Stimulated activated CD8-positive, alpha-beta memory T cell treated with anti-CD3 and anti-CD28 coated beads, Interleukin-15, amount 100 ng/mL, for 4 hours (primary cell): ENCODE results near the gene LCOR.

Experiments
- DNase-seq, 2 donors: peaks; one replicate each; pipeline ENCODE4 v3.0.0-alpha.2; 2020; ENCODE audit warnings: low read depth in 2 of 2

The LCOR gene

GRCh38 chr10:97012470-97012869, 180.4 kb downstream of the LCOR start:
- no peak for DNase-seq

GRCh38 chr10:97013568-97013967, 181.5 kb downstream of the LCOR start:
- DNase-seq = no peak

DNA sequence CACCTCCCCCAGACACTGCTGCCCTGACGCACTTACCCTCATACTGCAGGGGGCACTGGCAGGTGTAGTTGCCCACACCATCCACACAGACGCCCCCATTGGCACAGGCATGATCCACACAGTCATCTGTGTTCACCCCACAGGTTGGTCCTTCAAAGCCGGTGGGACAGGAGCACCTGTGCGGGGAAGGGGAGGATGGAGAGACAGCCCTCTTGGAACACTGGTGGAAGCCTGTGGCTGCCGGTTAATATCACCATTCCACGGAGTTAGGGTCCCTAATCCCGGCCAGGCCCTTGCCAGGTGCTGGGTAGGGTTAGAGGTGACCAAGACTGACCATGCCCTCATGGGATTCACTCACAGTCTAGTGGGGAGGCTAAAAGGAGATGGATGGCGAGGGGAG, 181.9 kb downstream of the LCOR start:
- DNase-seq = no peak

DNA sequence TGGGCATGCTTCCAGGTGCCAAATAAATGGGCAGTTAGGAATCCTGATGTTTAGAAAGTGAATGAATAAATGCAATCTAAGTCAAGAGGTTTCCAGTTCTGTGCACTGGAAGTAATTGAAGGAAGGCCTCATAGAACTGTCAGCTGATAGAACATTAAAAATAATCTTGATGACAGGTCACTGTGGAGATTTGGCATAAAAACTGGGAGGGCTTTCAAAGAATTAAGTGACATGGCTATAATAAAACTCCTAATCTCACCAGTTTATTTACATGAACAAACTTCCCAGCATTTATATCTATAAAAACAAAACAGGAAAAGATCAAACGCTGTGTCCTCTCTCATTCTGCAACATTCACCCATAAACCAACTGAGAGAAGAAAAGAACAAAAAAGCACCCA, 183.1 kb downstream of the LCOR start:
- DNase-seq = no peak

- DNase-seq = no peak
Observed at GRCh38 chr10:97016728-97017473, 184.8 kb downstream of the LCOR start.

- DNase-seq = no peak
Observed at GRCh38 chr10:97017474-97017903, 185.4 kb downstream of the LCOR start.

DNA sequence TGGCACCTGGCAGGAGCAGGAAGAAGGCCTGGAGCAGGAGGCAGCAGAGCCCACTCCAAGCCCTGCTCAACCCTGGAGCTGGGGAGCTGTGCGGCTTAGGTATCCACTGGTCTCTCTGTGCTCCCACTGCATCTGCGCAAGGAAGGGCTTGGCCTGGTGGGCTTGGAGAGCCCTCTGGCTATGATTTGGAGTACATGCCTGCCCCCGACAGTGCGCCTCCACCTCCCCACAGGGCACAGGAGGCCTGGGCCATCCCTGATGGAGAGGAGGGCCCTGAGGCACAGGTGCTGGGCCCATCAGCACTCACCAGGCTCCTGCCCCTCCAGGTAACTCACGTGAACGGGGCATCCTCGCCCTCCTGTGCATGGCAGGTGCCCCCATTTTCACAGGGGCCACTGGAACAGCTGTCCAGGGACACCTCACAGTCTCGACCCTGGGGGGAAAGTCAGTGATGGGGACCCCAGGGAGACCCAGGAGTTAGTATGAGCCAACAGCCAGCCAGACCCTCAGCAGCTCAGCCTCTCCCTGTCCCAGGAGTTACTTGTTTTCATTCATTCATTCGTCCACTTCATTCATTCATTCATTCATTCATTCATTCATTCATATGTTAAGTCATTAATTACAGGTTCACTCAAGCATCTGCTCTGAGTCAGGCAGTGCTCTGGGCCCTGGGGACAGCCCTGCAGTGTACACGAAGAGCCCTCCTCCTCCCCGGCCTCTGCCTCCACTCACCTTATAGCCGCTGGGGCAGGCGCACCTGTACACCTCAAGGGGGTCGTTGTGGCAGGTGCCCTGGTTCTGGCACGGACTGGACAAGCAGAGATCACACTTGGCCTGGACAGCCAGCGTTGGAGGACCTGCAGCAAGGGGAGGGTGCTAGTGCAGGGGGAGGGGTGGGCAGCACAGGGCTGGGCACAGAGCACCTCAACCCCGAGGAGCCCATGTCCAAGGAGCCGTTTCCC, 186.4 kb downstream of the LCOR start:
- no peak for DNase-seq

GRCh38 chr10:97019213-97019844, 187.2 kb downstream of the LCOR start:
- DNase-seq = no peak

DNA sequence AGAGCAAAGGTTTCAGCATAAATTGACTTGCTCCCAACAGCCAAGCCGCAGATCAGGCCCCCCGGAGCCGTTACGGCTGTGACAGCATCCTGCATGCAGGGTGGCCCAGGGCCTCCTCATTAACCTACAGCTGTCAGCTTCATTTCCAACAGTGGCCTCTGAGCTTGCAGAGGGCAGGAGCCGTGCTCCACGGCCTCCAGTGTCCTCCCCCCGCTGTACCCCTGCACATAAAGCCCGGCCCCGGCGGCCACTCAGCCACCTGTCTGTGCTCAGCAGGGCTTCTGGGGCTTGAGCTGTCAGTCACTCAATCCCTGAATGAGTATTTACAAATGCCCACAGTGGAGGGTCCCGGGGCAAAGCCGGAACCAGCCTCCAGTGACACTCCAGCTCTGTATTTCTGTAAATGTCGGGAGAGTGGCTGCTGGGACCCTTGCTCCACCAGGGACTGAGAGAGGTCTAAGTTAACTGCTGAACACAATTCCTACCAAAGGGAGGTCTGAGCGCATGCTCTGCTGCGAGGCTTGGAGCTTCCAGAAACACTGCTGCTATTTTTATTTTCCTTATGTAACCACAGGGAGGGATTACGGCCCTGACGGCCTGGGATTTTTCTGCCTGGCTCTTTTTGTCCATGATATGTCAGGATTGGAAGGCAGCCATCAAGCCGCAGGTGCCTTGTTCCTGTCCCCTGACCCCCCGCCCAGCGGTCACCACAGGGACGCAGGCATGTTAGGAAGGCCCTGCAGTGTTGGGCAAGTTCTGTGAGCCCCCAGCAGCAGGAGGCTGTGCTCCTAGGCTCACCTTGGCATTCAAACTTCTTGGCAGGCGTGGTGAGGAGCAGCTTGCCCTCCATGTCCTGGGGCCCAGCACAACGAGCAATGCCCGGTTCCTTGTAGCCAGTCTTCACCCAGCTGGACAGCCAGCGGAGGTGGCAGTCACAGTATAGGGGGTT, 188.6 kb downstream of the LCOR start:
- no peak for DNase-seq

DNA sequence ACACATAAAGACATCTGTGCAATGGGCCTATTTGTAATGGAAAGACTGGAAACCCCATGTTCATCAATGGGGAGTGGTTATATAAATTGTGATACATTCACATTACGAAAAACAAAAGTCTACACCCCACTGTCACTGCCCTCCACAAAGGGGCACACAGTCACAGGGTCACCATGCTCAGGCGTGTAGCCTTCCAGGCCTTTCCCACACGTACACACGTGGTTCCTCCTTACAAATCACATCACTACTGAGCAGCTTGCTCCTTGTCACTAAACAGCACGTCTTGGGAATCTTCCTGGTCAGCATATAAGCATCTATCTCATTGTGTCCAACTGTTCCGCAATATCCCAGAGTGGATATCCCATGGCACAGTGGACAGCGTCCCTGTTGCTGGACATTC, 190.5 kb downstream of the LCOR start:
- no peak for DNase-seq

- DNase-seq = no peak
Observed at GRCh38 chr10:97023401-97024167, 191.5 kb downstream of the LCOR start.

DNA sequence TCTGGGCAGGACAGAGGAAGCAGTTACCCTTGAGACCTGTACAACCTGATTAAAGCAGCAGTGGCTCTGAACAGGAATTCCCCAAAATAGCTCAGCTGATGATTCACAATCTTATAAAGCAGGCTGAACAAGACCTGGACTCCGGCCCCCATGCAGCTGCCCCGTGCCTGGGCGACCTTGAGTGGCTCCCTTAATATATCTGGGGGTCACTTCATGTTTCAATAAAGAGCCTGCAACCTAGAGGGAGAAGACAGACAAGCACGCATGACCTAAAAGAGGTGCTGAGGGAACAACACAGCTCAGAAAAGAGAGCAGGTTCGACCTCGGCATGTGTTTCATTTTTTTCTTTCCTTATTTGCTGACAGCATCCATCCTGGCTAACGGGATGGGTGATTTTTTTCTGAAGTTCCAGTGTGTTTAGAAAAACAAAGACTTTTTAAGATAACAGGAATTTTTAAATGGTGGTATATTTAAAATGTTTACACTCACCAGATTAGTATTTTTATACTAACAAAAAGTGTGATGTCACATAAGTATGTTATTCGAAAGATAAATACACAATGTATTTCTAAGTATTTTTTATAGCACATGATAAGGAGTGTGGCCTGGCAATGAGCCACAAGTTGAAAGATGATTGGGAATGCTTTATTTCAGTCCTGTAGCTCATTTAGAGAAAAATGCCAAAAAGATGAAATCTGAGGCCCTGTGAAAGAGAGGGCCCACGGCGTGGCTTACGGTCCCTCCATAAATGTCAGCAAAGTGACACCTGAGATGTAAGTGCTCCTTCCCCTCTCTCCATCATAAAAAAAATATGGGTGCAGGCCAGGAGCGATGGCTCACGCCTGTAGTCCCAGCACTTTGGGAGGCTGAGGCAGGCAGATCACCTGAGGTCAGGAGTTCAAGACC, 192.3 kb downstream of the LCOR start:
- no peak for DNase-seq

DNA sequence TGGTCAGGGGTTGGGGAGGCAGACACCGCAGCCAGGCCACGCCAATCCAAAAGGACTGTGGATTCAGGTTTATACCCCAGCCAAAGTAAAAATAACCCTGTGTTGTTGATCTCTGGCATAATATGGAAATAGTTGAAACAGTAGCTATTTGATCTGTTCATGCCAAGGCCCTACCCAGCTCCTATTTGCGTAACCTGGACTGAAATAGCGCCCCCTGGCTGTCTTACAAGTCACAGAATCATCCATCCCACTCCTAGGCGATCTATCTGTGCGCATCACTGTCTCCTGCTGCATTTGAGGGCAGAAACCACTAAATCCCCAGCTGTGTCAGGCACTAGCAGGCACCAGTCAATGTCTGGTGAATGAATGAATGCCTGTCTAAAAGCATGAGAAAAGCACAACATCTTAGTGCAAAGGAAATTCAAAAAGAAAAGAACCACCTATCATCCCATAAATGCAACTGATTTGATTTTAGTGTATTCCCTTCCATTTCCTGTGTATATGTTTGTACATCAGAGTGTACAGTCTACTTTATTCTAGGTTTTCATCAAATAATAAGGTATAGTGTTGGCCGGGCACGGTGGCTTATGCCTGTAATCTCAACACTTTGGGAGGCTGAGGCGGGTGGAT, 193.6 kb downstream of the LCOR start:
- no peak for DNase-seq

DNA sequence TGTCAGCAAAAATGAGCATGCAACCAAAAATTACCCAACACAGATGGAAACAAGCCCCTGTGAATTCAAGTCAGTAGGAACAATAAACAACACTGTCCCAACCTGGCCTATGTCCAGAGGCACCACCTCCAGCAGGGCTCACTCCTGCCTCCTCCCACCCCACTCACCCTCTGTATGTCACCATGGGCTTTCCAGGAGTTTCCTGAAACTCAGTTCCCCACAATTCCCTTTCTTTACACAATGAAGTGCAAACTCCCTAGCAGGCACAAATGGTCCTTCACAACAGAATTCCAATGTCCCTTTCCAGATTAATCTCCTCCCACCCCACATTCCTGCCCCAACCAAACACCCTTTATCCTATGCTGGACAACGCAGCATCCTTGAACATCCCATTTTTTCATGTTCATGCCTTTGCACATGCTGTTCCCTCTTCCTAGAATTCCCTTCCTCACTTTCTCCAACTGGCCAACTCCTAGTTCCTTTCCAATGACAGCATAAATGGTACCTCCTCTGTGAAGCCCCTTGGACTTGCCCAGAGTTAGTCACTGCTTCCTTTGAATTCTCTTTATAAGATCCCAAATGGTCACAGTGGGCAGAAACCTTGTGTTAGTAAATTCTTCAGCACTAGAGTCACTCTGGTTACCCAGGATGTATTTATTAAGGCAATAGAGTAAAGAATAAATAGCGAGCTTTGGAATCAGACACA, 196.2 kb downstream of the LCOR start:
- DNase-seq = no peak

DNA sequence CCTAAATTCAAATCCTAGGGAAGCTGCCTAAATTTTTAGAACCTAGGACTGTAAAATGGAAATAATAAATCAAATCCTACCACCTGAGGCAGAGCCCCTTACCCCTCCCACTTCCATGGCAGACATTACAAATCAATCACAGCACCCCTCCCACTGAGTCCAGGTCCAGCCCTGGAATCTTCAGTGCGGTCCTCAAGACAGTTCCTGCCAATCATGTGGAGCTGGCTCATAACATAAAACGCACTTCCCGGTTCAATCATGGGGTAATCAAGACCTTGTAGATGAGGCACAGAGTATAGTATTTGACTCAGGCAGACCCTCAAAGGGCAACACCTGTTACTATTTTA, 196.7 kb downstream of the LCOR start:
- no peak for DNase-seq

DNA sequence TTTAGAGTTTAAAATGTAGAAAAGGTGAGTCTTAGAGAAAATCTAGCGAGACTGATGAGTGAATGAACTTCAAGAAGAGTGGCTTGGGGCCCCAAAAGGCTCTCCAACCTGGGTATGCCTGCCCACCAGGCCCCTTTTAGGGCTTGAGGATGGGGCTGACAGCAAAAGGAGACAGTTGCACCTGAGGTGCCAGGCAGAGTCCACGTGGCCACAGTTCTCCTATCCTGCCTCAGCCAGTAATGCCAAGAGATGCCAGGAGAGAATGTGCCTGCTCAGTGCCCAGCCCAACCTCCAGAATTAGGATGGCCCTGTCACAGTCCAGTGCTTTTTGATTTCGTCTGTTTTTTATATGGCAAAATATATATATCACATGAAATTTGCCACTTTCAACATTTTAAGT, 197.2 kb downstream of the LCOR start:
- no peak for DNase-seq

GRCh38 chr10:97030894-97031293, 198.8 kb downstream of the LCOR start:
- DNase-seq = no peak

- DNase-seq = no peak
Observed at GRCh38 chr10:97031459-97031858, 199.4 kb downstream of the LCOR start.
